Lung (tissue), 12 donors: Measurements from ENCODE around the gene LRRC55. TPM values are rescaled to one million over a fixed set of nuclear protein-coding genes. Genes with fewer than 3 reads are reported as not detected.

Experiments used
- ATAC-seq: fragments of 200-7000 bp; cut with Tn5 transposase; one replicate; pipeline ENCODE4 v1.9.1; 2020; ENCODE audit warnings: moderate number of reproducible peaks; ENCODE audit not compliant: insufficient read depth, low FRiP score
- DNase-seq, 3 donors: peaks; one replicate each; pipeline ENCODE4 v3.0.0-alpha.2; 2013 to 2017
- H3K27ac ChIP-seq, 2 donors: one replicate each; pipeline ENCODE4 v1.5.1; 2013; ENCODE audit warnings: mild to moderate bottlenecking in 2 of 2, moderate library complexity in 2 of 2, control low read depth in 1 of 2, inconsistent platforms in 1 of 2, low read depth in 1 of 2, low read length in 1 of 2
- H3K27me3 ChIP-seq, 3 donors: one replicate each; pipeline ENCODE4 v1.5.1; 2013; ENCODE audit warnings: low read length in 2 of 3; ENCODE audit not compliant: control insufficient read depth in 3 of 3, insufficient read depth in 3 of 3
- H3K36me3 ChIP-seq, 4 donors: one replicate each; pipeline ENCODE4 v1.5.1; 2013; ENCODE audit warnings: low read length in 4 of 4, mild to moderate bottlenecking in 1 of 4, moderate library complexity in 1 of 4; ENCODE audit not compliant: control insufficient read depth in 4 of 4, insufficient read depth in 4 of 4
- H3K4me1 ChIP-seq, 5 donors: one replicate each; pipeline ENCODE4 v1.5.1; 2013; ENCODE audit warnings: low read length in 5 of 5, mild to moderate bottlenecking in 2 of 5, moderate library complexity in 1 of 5; ENCODE audit not compliant: control insufficient read depth in 5 of 5, insufficient read depth in 5 of 5
- H3K4me3 ChIP-seq: one replicate; pipeline ENCODE4 v1.5.1; 2013; ENCODE audit warnings: mild to moderate bottlenecking, control low read depth, moderate library complexity
- H3K9ac ChIP-seq, 2 donors: one replicate each; pipeline ENCODE4 v1.5.1; 2013; ENCODE audit warnings: low read length in 2 of 2, control low read depth in 1 of 2; ENCODE audit not compliant: insufficient read depth in 1 of 2
- H3K9me3 ChIP-seq, 4 donors: one replicate each; pipeline ENCODE4 v1.5.1; 2013; ENCODE audit warnings: low read length in 3 of 4, mild to moderate bottlenecking in 1 of 4, moderate library complexity in 1 of 4; ENCODE audit not compliant: control insufficient read depth in 4 of 4, insufficient read depth in 3 of 4
- WGBS, 2 donors: extraction: QIAGEN DNeasy Blood & Tissue Kit; methylation state at CpG; one replicate each; pipeline ENCODE4 v1.1.7; 2013; 5-methylcytosine and 5-hydroxymethylcytosine counted together
- polyA plus RNA-seq, 2 donors: library from polyadenylated mRNA; stranded (reverse); fragments of 200-250 nt; gene quantifications; one replicate each; pipeline ENCODE4 v1.2.1, GENCODE V29; 2013
- total RNA-seq, 2 donors: library from RNA; depleted of rRNA in 1 of 2; stranded (reverse); fragments of >200 nt in 1 of 2; gene quantifications; one replicate each; pipeline ENCODE4 v1.2.1, GENCODE V29; 2014 to 2021
- TF ChIP-seq, protein P1 (sequence below): IDR thresholded peaks from 2 replicates; pipeline ENCODE4 v1.5.1; 2012; ENCODE audit warnings: mild to moderate bottlenecking; ENCODE audit errors: control extremely low read depth, extremely low read depth
- donor health status: control.
- donor health status: control.
- donor health status: Bipolar disorder and iron deficiency.
- donor health status: healthy.
- donor health status: DM: yes; HTN: yes; CAD: no.

The LRRC55 gene
- total and polyA plus RNA-seq, 4 donors, result 0.02 to 2.9 (median 0.09) TPM

DNA sequence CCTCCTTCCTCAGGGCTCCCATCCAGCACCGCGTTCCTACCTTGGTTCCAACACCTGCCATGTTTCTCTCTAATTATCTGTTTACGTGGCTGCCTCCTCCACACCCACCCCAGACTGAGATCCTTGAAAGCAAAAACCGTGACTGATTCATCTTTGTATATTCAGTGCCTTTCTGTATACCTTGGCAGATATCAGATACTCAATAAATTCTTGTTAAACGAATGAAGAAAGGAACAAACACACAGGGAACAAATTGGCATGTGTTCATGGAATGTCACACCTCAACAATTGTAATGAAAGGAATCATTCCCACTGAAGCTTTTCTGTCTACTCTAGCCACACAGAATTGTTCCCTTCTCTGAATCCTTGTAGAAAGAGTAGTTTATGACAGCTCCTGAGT lies 20.4 kb upstream of the LRRC55 start:
- Histone ChIP-seq H3K4me3 (no peak overlapping the region), H3K9ac (no peak overlapping the region), H3K9me3 (no peaks in the 10 kb centered on the region), H3K4me1 (peaks cover 0 to 2% (median 0%) of the 10 kb centered on the region in 5 donors), H3K36me3 (no peaks in the 10 kb centered on the region), H3K27me3 (no peaks in the 10 kb centered on the region), H3K27ac (no peak overlapping the region)
- no peak for ATAC-seq
- no peak for DNase-seq
- TF ChIP-seq, protein P1, sequence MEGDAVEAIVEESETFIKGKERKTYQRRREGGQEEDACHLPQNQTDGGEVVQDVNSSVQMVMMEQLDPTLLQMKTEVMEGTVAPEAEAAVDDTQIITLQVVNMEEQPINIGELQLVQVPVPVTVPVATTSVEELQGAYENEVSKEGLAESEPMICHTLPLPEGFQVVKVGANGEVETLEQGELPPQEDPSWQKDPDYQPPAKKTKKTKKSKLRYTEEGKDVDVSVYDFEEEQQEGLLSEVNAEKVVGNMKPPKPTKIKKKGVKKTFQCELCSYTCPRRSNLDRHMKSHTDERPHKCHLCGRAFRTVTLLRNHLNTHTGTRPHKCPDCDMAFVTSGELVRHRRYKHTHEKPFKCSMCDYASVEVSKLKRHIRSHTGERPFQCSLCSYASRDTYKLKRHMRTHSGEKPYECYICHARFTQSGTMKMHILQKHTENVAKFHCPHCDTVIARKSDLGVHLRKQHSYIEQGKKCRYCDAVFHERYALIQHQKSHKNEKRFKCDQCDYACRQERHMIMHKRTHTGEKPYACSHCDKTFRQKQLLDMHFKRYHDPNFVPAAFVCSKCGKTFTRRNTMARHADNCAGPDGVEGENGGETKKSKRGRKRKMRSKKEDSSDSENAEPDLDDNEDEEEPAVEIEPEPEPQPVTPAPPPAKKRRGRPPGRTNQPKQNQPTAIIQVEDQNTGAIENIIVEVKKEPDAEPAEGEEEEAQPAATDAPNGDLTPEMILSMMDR, result no peak
- 60 to 62% methylated on average over 5 of the region's 5 CpGs for WGBS, 2 donors

DNA sequence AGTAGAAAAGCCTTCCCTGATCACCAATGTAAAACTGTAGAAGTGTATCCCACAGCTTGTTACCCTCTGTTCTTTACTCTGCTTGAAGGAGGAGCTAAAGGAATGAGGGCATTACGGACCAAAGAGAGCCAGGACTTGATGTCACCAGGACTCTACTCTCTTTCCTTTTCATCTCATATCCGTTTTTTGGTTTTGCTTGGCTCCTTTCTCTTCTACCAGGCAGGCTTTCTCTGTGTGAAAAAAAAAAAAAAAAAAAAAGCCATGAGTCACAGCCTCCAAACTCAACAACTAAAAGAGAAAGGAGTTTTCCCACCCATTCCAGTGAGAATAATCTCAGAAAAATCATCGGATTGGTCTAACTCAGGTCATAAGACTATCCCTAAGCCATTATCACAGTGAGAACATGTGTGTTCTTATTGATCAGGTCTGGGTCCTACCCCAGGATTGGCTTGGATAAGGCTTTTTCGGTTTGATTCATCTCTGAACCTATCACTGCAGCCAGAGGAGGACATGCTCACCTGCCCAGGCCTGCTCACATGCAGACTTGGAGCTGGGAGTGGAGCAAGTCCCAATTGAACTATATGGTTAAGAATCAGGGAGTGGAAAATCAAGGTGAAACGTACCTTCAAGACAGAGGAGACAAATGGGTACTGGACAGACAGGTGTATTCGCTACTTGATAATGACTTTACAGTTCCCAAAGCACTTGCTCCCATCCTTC lies 19.4 kb upstream of the LRRC55 start:
- TF ChIP-seq, protein P1, result no peak
- WGBS, 2 donors, result 79 to 82% methylated on average over 6 of the region's 6 CpGs
- H3K4me3 ChIP-seq, result no peak overlapping the region
- no peak overlapping the region for H3K9ac ChIP-seq
- ATAC-seq (no peak), DNase-seq (no peak)
- peaks cover 0 to 2% (median 0%) of the 10 kb centered on the region in 5 donors for H3K4me1 ChIP-seq
- no peaks in the 10 kb centered on the region for H3K9me3 ChIP-seq
- no peak overlapping the region for H3K27ac ChIP-seq
- no peaks in the 10 kb centered on the region for H3K27me3 ChIP-seq
- no peaks in the 10 kb centered on the region for H3K36me3 ChIP-seq

DNA sequence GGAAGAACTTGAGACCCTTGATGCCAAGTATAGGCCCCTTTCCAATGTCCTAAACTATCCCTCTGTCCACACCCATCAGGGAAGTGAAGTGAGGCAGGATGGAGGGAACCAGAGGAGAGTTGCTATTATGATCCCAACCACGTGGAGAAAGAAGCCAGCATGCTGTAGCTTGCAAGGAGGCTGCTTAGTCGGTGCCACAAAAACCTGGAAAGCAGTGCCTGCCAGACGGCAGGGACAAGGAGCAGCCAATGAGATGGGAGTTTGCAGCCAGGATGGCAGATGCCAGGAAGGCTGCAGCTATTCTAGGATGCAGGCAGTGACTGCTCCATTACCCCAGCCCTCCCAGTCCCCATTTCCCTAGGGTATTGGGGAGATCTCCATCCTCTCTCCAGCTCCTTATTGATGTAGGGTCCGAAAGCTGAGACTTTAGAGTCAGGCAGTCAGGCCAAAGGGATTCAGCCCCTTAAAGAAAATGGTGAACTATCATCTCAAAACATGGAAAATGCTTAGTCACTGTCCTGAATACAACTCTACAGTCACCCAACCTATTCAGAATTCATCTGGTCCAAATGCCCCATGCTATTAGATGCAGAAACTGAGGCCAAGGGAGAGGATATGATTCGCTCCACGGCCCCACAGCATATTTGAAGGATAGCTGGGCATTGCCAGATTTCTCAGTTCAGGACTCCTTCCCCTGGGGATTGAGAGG lies 18.4 kb upstream of the LRRC55 start:
- Histone ChIP-seq H3K9me3 (no peaks in the 10 kb centered on the region), H3K27ac (no peak overlapping the region), H3K27me3 (no peaks in the 10 kb centered on the region), H3K4me3 (no peak overlapping the region), H3K9ac (no peak overlapping the region), H3K4me1 (peaks cover 0 to 2% (median 0%) of the 10 kb centered on the region in 5 donors), H3K36me3 (no peaks in the 10 kb centered on the region)
- ATAC-seq, result no peak
- TF ChIP-seq, protein P1, result no peak
- 77 to 82% methylated on average over 6 of the region's 6 CpGs for WGBS, 2 donors
- no peak for DNase-seq
